HepG2 (cell line): ENCODE data around the gene CD2AP. TPM values are rescaled to one million over a fixed set of nuclear protein-coding genes. Genes with fewer than 3 reads are reported as not detected.
A peak's percentile ranks its signal among the peaks of the same experiment; 100 is the strongest.

ENCODE experiments used
- BCL6 ChIP-seq: IDR thresholded peaks from 2 replicates; pipeline ENCODE4 v1.6.1; 2016; ENCODE audit warnings: missing genetic modification reagents, missing compliant biosample characterization
- CBX1 ChIP-seq: IDR thresholded peaks from one replicate; pipeline ENCODE4 v1.6.1; 2016; ENCODE audit warnings: antibody characterized with exemption, low read depth
- ISL2 ChIP-seq: sonication (generic); formaldehyde crosslinking; IDR thresholded peaks from 2 replicates; pipeline ENCODE4 v1.5.0; 2020; ENCODE audit warnings: missing genetic modification reagents
- KLF13 ChIP-seq: sonication (generic); formaldehyde crosslinking; IDR thresholded peaks from 2 replicates; pipeline ENCODE4 v1.4.0; 2020; ENCODE audit warnings: mild to moderate bottlenecking, missing genetic modification reagents
- NAIF1 ChIP-seq: sonication (generic); formaldehyde crosslinking; IDR thresholded peaks from 2 replicates; pipeline ENCODE4 v1.5.0; 2020; ENCODE audit warnings: mild to moderate bottlenecking, missing genetic modification reagents, borderline replicate concordance
- NFIB ChIP-seq: sonication (generic); formaldehyde crosslinking; IDR thresholded peaks from 2 replicates; pipeline ENCODE4 v1.9.0; 2021; ENCODE audit warnings: missing genetic modification reagents, mild to moderate bottlenecking, borderline replicate concordance
- PCBP1 ChIP-seq: fragments of 200-400 bp; formaldehyde crosslinking; IDR thresholded peaks from 2 replicates; pipeline ENCODE4 v1.6.1; 2017; ENCODE audit warnings: mild to moderate bottlenecking, low read depth, low read length, borderline replicate concordance
- SAFB2 ChIP-seq: sonication (generic); formaldehyde crosslinking; IDR thresholded peaks from 2 replicates; pipeline ENCODE4 v1.5.1; 2020; ENCODE audit warnings: missing genetic modification reagents, low read depth, mild to moderate bottlenecking, borderline replicate concordance
- SP4 ChIP-seq: sonication (generic); formaldehyde crosslinking; IDR thresholded peaks from 2 replicates; pipeline ENCODE4 v1.8.1; 2023; ENCODE audit warnings: mild to moderate bottlenecking, missing genetic modification reagents
- U2AF2 ChIP-seq: fragments of 200-400 bp; formaldehyde crosslinking; IDR thresholded peaks from 2 replicates; pipeline ENCODE4 v1.6.1; 2017; ENCODE audit warnings: low read depth, mild to moderate bottlenecking, low read length
- ZC3H4 ChIP-seq: sonication (generic); formaldehyde crosslinking; IDR thresholded peaks from 2 replicates; pipeline ENCODE4 v1.4.0; 2020; ENCODE audit warnings: missing genetic modification reagents, borderline replicate concordance
- ZNF251 ChIP-seq: sonication (generic); formaldehyde crosslinking; IDR thresholded peaks from 2 replicates; pipeline ENCODE4 v1.9.0; 2021; ENCODE audit warnings: mild to moderate bottlenecking, missing genetic modification reagents
- ZNF749 ChIP-seq: sonication (generic); formaldehyde crosslinking; IDR thresholded peaks from 2 replicates; pipeline ENCODE4 v1.8.0; 2022; ENCODE audit warnings: mild to moderate bottlenecking, missing genetic modification reagents, moderate library complexity, borderline replicate concordance
- ZNF792 ChIP-seq: IDR thresholded peaks from 2 replicates; pipeline ENCODE4 v1.6.1; 2016
- polyA plus RNA-seq, 8 experiments: library from polyadenylated mRNA; depleted of rRNA in 3 of 8; stranded (reverse) in 7 of 8; unstranded in 1 of 8; fragments of >200 nt; fragmentation: Illumina TruSeq in 4 of 8; extraction: Trizol in 4 of 8; gene quantifications; 2 replicates each; pipeline versions ENCODE4 v1.2.1 to v1.2.3, GENCODE V29; 2011 to 2016; ENCODE audit warnings: low read depth in 4 of 8, missing spikeins in 1 of 8, mixed read lengths in 1 of 8; ENCODE audit not compliant: insufficient read depth in 1 of 8
- total RNA-seq, 5 experiments: library from RNA; depleted of rRNA; stranded (reverse); fragments of >200 nt; fragmentation: Illumina TruSeq; extraction: Trizol; gene quantifications; 2 replicates each; pipeline ENCODE4 v1.2.3, GENCODE V29; 2016; ENCODE audit warnings: low read depth in 1 of 5
- TF ChIP-seq, protein P1 (sequence below): sonication (generic); formaldehyde crosslinking; IDR thresholded peaks from 2 replicates; pipeline ENCODE4 v1.4.0; 2020; ENCODE audit warnings: missing genetic modification reagents
- TF ChIP-seq, protein P2 (sequence below): sonication (generic); formaldehyde crosslinking; IDR thresholded peaks from 2 replicates; pipeline ENCODE4 v1.8.1; 2023; ENCODE audit warnings: mild to moderate bottlenecking, inconsistent platforms, moderate library complexity, missing genetic modification reagents, borderline replicate concordance
- TF ChIP-seq, protein P3 (sequence below): sonication (generic); formaldehyde crosslinking; IDR thresholded peaks from 2 replicates; pipeline ENCODE4 v1.4.0; 2020; ENCODE audit warnings: missing genetic modification reagents

The CD2AP gene
- total and polyA plus RNA-seq, 2 of the 13 experiments (the other 11 are each of a cell fraction or from before 2014, with no cell fraction given) = 8.6 to 31.9 TPM

DNA sequence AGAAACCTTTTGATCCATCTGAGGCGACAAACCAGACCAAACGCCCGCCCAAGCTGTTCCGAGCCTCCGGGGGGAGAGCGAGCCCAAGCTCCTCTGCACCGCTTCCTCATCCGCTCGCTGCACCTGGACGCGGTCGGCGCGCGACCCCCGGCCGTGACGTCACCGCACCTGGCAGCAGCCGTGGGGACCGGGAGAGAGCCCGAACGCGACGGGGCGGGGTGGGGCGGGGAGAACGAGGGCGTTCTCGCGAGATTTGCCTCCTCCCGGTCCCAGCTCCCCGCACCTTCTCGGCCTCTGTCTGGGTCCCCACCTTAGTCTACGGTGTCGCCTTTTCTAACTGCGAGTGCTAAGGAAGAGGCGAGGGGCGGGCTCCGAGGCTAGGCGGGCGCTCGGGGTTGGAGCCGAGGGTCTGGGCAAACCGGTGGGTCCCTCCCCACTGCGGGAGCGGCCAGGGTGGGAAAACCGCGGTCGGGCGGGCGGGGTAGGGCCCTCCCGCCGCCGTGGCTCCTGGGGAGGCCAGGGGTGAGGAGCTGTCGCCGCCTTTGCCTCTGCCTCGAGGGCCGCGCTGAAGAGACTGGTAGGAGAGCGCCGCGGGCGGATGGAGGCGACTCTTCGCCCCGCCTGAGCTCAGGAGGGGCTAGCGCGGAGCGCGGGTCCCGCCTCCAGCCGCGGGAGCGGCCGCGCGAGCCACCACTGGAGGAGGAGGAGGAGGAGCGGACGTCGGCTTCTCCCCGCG, at the start of gene CD2AP (continued):
- TF ChIP-seq, protein P1, sequence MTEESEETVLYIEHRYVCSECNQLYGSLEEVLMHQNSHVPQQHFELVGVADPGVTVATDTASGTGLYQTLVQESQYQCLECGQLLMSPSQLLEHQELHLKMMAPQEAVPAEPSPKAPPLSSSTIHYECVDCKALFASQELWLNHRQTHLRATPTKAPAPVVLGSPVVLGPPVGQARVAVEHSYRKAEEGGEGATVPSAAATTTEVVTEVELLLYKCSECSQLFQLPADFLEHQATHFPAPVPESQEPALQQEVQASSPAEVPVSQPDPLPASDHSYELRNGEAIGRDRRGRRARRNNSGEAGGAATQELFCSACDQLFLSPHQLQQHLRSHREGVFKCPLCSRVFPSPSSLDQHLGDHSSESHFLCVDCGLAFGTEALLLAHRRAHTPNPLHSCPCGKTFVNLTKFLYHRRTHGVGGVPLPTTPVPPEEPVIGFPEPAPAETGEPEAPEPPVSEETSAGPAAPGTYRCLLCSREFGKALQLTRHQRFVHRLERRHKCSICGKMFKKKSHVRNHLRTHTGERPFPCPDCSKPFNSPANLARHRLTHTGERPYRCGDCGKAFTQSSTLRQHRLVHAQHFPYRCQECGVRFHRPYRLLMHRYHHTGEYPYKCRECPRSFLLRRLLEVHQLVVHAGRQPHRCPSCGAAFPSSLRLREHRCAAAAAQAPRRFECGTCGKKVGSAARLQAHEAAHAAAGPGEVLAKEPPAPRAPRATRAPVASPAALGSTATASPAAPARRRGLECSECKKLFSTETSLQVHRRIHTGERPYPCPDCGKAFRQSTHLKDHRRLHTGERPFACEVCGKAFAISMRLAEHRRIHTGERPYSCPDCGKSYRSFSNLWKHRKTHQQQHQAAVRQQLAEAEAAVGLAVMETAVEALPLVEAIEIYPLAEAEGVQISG = peak; percentile 56
- TF ChIP-seq BCL6 (CRISPR knock-in tag) = peak; percentile 54; the same call in 1 of the 2 replicates
- TF ChIP-seq NAIF1 (CRISPR knock-in tag) = peak; percentile 74
- TF ChIP-seq, protein P2, sequence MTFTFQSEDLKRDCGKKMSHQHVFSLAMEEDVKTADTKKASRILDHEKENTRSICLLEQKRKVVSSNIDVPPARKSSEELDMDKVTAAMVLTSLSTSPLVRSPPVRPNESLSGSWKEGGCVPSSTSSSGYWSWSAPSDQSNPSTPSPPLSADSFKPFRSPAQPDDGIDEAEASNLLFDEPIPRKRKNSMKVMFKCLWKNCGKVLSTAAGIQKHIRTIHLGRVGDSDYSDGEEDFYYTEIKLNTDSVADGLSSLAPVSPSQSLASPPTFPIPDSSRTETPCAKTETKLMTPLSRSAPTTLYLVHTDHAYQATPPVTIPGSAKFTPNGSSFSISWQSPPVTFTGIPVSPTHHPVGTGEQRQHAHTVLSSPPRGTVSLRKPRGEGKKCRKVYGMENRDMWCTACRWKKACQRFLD (CRISPR knock-in tag) = peak; percentile 76; the same call in 1 of the 2 replicates
- peak; percentile 61; the same call in 1 of the 2 replicates for TF ChIP-seq ISL2 (CRISPR knock-in tag)
- peak; percentile 64 for TF ChIP-seq SP4 (CRISPR knock-in tag)
- no peak for TF ChIP-seq U2AF2
- peak; percentile 80 for TF ChIP-seq PCBP1
- no peak for TF ChIP-seq NFIB (CRISPR knock-in tag)
- TF ChIP-seq ZNF749 = peak; percentile 24; the same call in 1 of the 2 replicates
- TF ChIP-seq ZNF251 (CRISPR knock-in tag) = peak; percentile 55
- TF ChIP-seq, protein P3, sequence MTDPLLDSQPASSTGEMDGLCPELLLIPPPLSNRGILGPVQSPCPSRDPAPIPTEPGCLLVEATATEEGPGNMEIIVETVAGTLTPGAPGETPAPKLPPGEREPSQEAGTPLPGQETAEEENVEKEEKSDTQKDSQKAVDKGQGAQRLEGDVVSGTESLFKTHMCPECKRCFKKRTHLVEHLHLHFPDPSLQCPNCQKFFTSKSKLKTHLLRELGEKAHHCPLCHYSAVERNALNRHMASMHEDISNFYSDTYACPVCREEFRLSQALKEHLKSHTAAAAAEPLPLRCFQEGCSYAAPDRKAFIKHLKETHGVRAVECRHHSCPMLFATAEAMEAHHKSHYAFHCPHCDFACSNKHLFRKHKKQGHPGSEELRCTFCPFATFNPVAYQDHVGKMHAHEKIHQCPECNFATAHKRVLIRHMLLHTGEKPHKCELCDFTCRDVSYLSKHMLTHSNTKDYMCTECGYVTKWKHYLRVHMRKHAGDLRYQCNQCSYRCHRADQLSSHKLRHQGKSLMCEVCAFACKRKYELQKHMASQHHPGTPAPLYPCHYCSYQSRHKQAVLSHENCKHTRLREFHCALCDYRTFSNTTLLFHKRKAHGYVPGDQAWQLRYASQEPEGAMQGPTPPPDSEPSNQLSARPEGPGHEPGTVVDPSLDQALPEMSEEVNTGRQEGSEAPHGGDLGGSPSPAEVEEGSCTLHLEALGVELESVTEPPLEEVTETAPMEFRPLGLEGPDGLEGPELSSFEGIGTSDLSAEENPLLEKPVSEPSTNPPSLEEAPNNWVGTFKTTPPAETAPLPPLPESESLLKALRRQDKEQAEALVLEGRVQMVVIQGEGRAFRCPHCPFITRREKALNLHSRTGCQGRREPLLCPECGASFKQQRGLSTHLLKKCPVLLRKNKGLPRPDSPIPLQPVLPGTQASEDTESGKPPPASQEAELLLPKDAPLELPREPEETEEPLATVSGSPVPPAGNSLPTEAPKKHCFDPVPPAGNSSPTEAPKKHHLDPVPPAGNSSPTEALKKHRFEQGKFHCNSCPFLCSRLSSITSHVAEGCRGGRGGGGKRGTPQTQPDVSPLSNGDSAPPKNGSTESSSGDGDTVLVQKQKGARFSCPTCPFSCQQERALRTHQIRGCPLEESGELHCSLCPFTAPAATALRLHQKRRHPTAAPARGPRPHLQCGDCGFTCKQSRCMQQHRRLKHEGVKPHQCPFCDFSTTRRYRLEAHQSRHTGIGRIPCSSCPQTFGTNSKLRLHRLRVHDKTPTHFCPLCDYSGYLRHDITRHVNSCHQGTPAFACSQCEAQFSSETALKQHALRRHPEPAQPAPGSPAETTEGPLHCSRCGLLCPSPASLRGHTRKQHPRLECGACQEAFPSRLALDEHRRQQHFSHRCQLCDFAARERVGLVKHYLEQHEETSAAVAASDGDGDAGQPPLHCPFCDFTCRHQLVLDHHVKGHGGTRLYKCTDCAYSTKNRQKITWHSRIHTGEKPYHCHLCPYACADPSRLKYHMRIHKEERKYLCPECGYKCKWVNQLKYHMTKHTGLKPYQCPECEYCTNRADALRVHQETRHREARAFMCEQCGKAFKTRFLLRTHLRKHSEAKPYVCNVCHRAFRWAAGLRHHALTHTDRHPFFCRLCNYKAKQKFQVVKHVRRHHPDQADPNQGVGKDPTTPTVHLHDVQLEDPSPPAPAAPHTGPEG (CRISPR knock-in tag) = peak; percentile 91
- no peak for TF ChIP-seq CBX1
- TF ChIP-seq SAFB2 (CRISPR knock-in tag) = peak; percentile 93; the same call in 1 of the 2 replicates
- TF ChIP-seq ZNF792 (CRISPR knock-in tag) = peak; percentile 44; the same call in 1 of the 2 replicates
- TF ChIP-seq ZC3H4 (CRISPR knock-in tag) = no peak; the same call in 1 of the 2 replicates
- no peak; the same call in 1 of the 2 replicates for TF ChIP-seq KLF13 (CRISPR knock-in tag)
